Endodermal cell (in vitro differentiated cells): ENCODE measurements around the gene CD83. TPM values are rescaled to one million over a fixed set of nuclear protein-coding genes. Genes with fewer than 3 reads are reported as not detected.
A peak's percentile ranks its signal among the peaks of the same experiment; 100 is the strongest.

Experiments
- DNase-seq: peaks from one replicate; pipeline ENCODE4 v3.0.0-alpha.2; 2017
- H3K27ac ChIP-seq: 2 replicates; pipeline ENCODE4 v1.5.1; 2013; ENCODE audit warnings: mild to moderate bottlenecking, low read depth, low read length, moderate library complexity
- H3K27me3 ChIP-seq: 2 replicates; pipeline ENCODE4 v1.6.1; 2013; ENCODE audit warnings: mild to moderate bottlenecking, low read length, moderate library complexity; ENCODE audit not compliant: insufficient read depth, control insufficient read depth, poor library complexity, severe bottlenecking
- H3K36me3 ChIP-seq: 2 replicates; pipeline ENCODE4 v1.7.0; 2013; ENCODE audit warnings: mild to moderate bottlenecking, low read length, moderate library complexity; ENCODE audit not compliant: control insufficient read depth, insufficient read depth
- H3K4me1 ChIP-seq: one replicate; pipeline ENCODE4 v1.7.0; 2013; ENCODE audit warnings: low read length; ENCODE audit not compliant: control insufficient read depth, insufficient read depth
- H3K4me3 ChIP-seq: 2 replicates; pipeline ENCODE4 v1.5.1; 2013; ENCODE audit warnings: mild to moderate bottlenecking, low read length, moderate library complexity
- H3K9ac ChIP-seq: 2 replicates; pipeline ENCODE4 v1.6.1; 2013; ENCODE audit warnings: mild to moderate bottlenecking, low read length, moderate library complexity; ENCODE audit not compliant: poor library complexity, severe bottlenecking; ENCODE audit errors: extremely low read depth
- H3K9me3 ChIP-seq: 2 replicates; pipeline ENCODE4 v1.6.1; 2013; ENCODE audit warnings: mild to moderate bottlenecking, low read length, moderate library complexity; ENCODE audit not compliant: control insufficient read depth
- H3K27ac Mint-ChIP-seq: 2 replicates; pipeline ENCODE4 v1.8.0; 2020; ENCODE audit warnings: mixed read lengths
- H3K27me3 Mint-ChIP-seq: 2 replicates; pipeline ENCODE4 v1.8.0; 2021; ENCODE audit warnings: mild to moderate bottlenecking, mixed read lengths; ENCODE audit not compliant: insufficient read depth
- H3K36me3 Mint-ChIP-seq: 2 replicates; pipeline ENCODE4 v1.8.0; 2020; ENCODE audit warnings: low read depth, mixed read lengths
- H3K4me1 Mint-ChIP-seq: 2 replicates; pipeline ENCODE4 v1.8.0; 2020; ENCODE audit warnings: mixed read lengths
- H3K4me3 Mint-ChIP-seq: 2 replicates; pipeline ENCODE4 v1.8.0; 2020; ENCODE audit warnings: mild to moderate bottlenecking, moderate library complexity, mixed read lengths
- H3K9me3 Mint-ChIP-seq: 2 replicates; pipeline ENCODE4 v1.8.0; 2020; ENCODE audit warnings: mild to moderate bottlenecking, mixed read lengths
- WGBS, 2 experiments: methylation state at CpG; one replicate each; pipeline versions ENCODE4 v1.1.5 to v1.1.7; 2013; ENCODE audit warnings: missing lambda C conversion rate in 2 of 2, mixed read lengths in 1 of 2; ENCODE audit not compliant: insufficient coverage in 1 of 2, insufficient read length in 1 of 2; 5-methylcytosine and 5-hydroxymethylcytosine counted together
- total RNA-seq, 2 donors: library from RNA; stranded (reverse); fragmentation: NEBNext Ultra II Directional in 1 of 2; extraction: Animal tissue kit (Norgen Biotek cat#: 25700) in 1 of 2; gene quantifications; 2 replicates in 1 of 2; 3 replicates in 1 of 2; pipeline ENCODE4 v1.2.1, GENCODE V29; 2021
- TF ChIP-seq, protein P1 (sequence below): fragments of 200-600 bp; sonication (generic); conservative IDR thresholded peaks from 2 replicates; pipeline ENCODE4 v1.5.0; 2021; ENCODE audit warnings: antibody characterized with exemption, mild to moderate bottlenecking

The CD83 gene
- total RNA-seq, 2 donors from 2014 or later = 2.8 to 7.0 TPM

DNA sequence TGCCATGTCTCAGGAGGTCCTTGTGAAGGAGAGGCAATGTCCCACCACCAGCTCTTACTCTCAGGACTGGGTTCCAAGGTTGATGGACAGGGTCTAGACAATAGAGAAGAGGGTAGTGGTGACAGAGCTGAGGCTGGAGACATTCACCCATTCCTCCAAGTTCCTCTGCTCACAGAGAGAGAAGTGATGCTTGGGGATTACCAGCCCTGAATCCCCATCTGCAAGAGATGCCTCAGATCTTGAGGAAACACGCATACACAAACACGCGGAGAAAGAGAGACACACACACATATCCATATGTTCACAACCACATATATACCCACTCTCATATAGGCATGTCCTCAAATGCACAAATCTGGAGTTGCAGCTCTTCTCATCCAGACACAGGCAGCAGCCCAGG is 15.2 kb upstream of the CD83 start:
- H3K4me1 Mint-ChIP-seq = peaks cover 3% of the 10 kb centered on the region

DNA sequence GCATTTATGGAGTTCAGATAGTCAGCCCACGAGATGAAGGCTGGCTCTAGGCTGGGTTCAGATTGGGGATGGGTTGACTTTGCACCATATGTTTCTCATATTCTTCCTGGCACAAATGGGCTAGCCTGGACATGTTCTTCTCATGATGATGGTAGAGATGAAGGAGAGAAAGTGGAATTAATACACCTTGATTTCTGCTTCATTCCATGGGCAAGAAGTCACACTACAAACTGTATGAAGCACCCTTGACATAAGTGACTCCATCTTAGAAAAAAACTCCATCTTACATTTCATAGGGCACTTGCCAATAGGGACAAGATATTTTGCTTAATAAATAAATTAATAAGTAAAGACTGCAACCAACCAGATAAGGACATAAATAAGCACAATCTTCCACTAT is 12.0 kb upstream of the CD83 start:
- no peaks in the 10 kb centered on the region for H3K36me3 ChIP-seq
- H3K36me3 Mint-ChIP-seq = no peaks in the 10 kb centered on the region

More for the DNA sequence above, 15.2 kb upstream of the CD83 start:
- no peaks in the 10 kb centered on the region for H3K36me3 Mint-ChIP-seq
- H3K9me3 Mint-ChIP-seq = peaks cover 21% of the 10 kb centered on the region
- H3K9ac ChIP-seq = no peak overlapping the region
- no peaks in the 10 kb centered on the region for H3K36me3 ChIP-seq
- no peak overlapping the region for H3K27ac Mint-ChIP-seq
- H3K4me3 ChIP-seq = no peak overlapping the region
- no peak overlapping the region for H3K4me3 Mint-ChIP-seq
- no peak overlapping the region for H3K27ac ChIP-seq
- DNase-seq = no peak
- TF ChIP-seq, protein P1, sequence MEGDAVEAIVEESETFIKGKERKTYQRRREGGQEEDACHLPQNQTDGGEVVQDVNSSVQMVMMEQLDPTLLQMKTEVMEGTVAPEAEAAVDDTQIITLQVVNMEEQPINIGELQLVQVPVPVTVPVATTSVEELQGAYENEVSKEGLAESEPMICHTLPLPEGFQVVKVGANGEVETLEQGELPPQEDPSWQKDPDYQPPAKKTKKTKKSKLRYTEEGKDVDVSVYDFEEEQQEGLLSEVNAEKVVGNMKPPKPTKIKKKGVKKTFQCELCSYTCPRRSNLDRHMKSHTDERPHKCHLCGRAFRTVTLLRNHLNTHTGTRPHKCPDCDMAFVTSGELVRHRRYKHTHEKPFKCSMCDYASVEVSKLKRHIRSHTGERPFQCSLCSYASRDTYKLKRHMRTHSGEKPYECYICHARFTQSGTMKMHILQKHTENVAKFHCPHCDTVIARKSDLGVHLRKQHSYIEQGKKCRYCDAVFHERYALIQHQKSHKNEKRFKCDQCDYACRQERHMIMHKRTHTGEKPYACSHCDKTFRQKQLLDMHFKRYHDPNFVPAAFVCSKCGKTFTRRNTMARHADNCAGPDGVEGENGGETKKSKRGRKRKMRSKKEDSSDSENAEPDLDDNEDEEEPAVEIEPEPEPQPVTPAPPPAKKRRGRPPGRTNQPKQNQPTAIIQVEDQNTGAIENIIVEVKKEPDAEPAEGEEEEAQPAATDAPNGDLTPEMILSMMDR = no peak
- H3K27me3 Mint-ChIP-seq = peaks cover 27% of the 10 kb centered on the region
- 93% methylated on average over 3 of the region's 3 CpGs; no CpG with 5 or more reads in 1 of the 2 experiments for WGBS, 2 experiments
- peaks cover 2% of the 10 kb centered on the region for H3K4me1 ChIP-seq
- peaks cover 11% of the 10 kb centered on the region for H3K9me3 ChIP-seq
- no peaks in the 10 kb centered on the region for H3K27me3 ChIP-seq

GRCh38 chr6:14107000-14107399 is 10.6 kb upstream of the CD83 start:
- no peak overlapping the region for H3K4me3 Mint-ChIP-seq
- H3K4me1 Mint-ChIP-seq = peaks cover 3% of the 10 kb centered on the region
- peaks cover 2% of the 10 kb centered on the region for H3K4me1 ChIP-seq
- H3K36me3 ChIP-seq = no peaks in the 10 kb centered on the region
- H3K27ac Mint-ChIP-seq = no peak overlapping the region
- H3K9me3 Mint-ChIP-seq = peaks cover 30% of the 10 kb centered on the region
- H3K36me3 Mint-ChIP-seq = no peaks in the 10 kb centered on the region
- TF ChIP-seq, protein P1 = no peak
- peaks cover 18% of the 10 kb centered on the region for H3K27me3 Mint-ChIP-seq
- no peak overlapping the region for H3K9ac ChIP-seq
- H3K27me3 ChIP-seq = no peaks in the 10 kb centered on the region
- no peak overlapping the region for H3K27ac ChIP-seq
- peaks cover 17% of the 10 kb centered on the region for H3K9me3 ChIP-seq
- peak overlapping the region; percentile 7 for H3K4me3 ChIP-seq
- no peak for DNase-seq

More for the DNA sequence above, 12.0 kb upstream of the CD83 start:
- Mint-ChIP-seq H3K4me1 (peaks cover 3% of the 10 kb centered on the region), H3K4me3 (no peak overlapping the region), H3K9me3 (peaks cover 30% of the 10 kb centered on the region), H3K27me3 (peaks cover 29% of the 10 kb centered on the region), H3K27ac (no peak overlapping the region)
- TF ChIP-seq, protein P1 = no peak
- DNase-seq = no peak
- 90 to 100% methylated on average over 1 of the region's 1 CpG for WGBS, 2 experiments
- no peaks in the 10 kb centered on the region for H3K27me3 ChIP-seq
- peaks cover 2% of the 10 kb centered on the region for H3K4me1 ChIP-seq
- H3K4me3 ChIP-seq = no peak overlapping the region
- no peak overlapping the region for H3K27ac ChIP-seq
- H3K9me3 ChIP-seq = peaks cover 17% of the 10 kb centered on the region
- H3K9ac ChIP-seq = no peak overlapping the region
